Keratinocyte (primary cell): ENCODE measurements around the gene NODAL.

ENCODE experiments used
- EZH2 ChIP-seq: IDR thresholded peaks from one replicate; pipeline ENCODE4 v1.6.1; 2012; ENCODE audit warnings: inconsistent platforms, mild to moderate bottlenecking, low read length, moderate library complexity
- TF ChIP-seq, protein P1 (sequence below), 3 experiments: IDR thresholded peaks in 1 of 3; conservative IDR thresholded peaks in 1 of 3; optimal IDR thresholded peaks in 1 of 3; 2 replicates in 2 of 3; 3 replicates in 1 of 3; pipeline versions ENCODE3 to v1.5.1; 2011; ENCODE audit warnings: low read length in 3 of 3, mild to moderate bottlenecking in 3 of 3, moderate library complexity in 2 of 3, control low read depth in 1 of 3, inconsistent platforms in 1 of 3; ENCODE audit not compliant: insufficient read depth in 2 of 3; ENCODE audit errors: extremely low read depth in 1 of 3

GRCh38 chr10:70440296-70441160 lies 953 bp downstream of the NODAL start:
- TF ChIP-seq, protein P1, sequence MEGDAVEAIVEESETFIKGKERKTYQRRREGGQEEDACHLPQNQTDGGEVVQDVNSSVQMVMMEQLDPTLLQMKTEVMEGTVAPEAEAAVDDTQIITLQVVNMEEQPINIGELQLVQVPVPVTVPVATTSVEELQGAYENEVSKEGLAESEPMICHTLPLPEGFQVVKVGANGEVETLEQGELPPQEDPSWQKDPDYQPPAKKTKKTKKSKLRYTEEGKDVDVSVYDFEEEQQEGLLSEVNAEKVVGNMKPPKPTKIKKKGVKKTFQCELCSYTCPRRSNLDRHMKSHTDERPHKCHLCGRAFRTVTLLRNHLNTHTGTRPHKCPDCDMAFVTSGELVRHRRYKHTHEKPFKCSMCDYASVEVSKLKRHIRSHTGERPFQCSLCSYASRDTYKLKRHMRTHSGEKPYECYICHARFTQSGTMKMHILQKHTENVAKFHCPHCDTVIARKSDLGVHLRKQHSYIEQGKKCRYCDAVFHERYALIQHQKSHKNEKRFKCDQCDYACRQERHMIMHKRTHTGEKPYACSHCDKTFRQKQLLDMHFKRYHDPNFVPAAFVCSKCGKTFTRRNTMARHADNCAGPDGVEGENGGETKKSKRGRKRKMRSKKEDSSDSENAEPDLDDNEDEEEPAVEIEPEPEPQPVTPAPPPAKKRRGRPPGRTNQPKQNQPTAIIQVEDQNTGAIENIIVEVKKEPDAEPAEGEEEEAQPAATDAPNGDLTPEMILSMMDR (optimal IDR thresholded peaks at IDR 0.05 in 1 of 3, IDR thresholded peaks at IDR 0.05 in 1 of 3, conservative IDR thresholded peaks at IDR 0.05 in 1 of 3; ENCODE audit: extremely low read depth in 1 of 3, insufficient read depth in 2 of 3, low read length in 3 of 3), result no peak
- peak; percentile 93 for TF ChIP-seq EZH2
